ENCODE measurements around the gene HMSD. TPM values are rescaled to one million over a fixed set of nuclear protein-coding genes. Genes with fewer than 3 reads are reported as not detected.

HMSD gene
- total and polyA plus RNA-seq, 2 donors (not counting 3 experiments of a cell fraction or from before 2014, with no cell fraction given): 0.08 TPM; not detected in 1

DNA sequence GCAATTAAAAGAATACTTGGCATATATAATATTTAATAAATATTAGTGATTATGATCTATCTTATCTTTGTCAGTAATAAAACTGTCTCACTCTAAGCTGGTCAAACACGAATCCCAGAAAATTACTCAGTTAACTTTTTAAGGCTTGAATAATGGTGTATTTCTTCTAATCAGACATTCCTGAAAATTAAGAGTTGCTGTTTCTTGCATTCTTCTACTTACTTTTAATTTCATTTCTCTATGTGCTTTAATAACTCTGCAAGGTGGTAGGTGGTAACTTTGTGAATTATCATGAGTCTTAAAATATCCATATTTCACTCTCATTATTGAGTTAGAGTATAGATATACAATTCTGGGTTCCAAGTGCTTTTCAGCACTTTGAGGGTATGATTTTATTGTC, 44.4 kb upstream of the HMSD start:
- no peak for DNase-seq (ENCODE audit: low read depth, low spot score)
- Histone ChIP-seq H2AFZ (ENCODE audit: low read depth, low read length) (no peak overlapping the region), H3K27me3 (ENCODE audit: control insufficient read depth in 2 of 2, insufficient read depth in 2 of 2, low read length in 2 of 2) (peaks cover 0 to 5% of the 10 kb centered on the region in 2 experiments), H3K9me3 (replicated peaks; ENCODE audit: control insufficient read depth, insufficient read depth, low read length) (no peaks in the 10 kb centered on the region), H3K4me2 (ENCODE audit: insufficient read depth, low read length) (no peak overlapping the region), H3K9me1 (replicated peaks; ENCODE audit: control insufficient read depth, extremely low read depth, insufficient read depth, low read length) (no peaks in the 10 kb centered on the region), H3K27ac (ENCODE audit: insufficient read depth, low read depth, low read length) (no peak overlapping the region), H4K20me1 (replicated peaks; ENCODE audit: control insufficient read depth, extremely low read depth, insufficient read depth, low read length) (no peaks in the 10 kb centered on the region), H3K79me2 (ENCODE audit: control insufficient read depth, insufficient read depth, low read length) (no peaks in the 10 kb centered on the region), H3K36me3 (ENCODE audit: control insufficient read depth in 2 of 2, extremely low read depth in 1 of 2, insufficient read depth in 2 of 2, low read length in 2 of 2) (no peaks in the 10 kb centered on the region), H3K9ac (replicated peaks; ENCODE audit: extremely low read depth, insufficient read depth, low read length) (no peak overlapping the region), H3K4me1 (ENCODE audit: control insufficient read depth, extremely low read depth, insufficient read depth, low read length) (no peaks in the 10 kb centered on the region), H3K4me3 (replicated peaks in 1 of 3; ENCODE audit: insufficient read depth in 1 of 3, low read depth in 1 of 3, low read length in 3 of 3) (no peak overlapping the region)
- intact Hi-C loops (cut with micrococcal nuclease) (no loop called here), dilution Hi-C loops (cut with MboI; ENCODE audit: extremely low pct_ligation_motif_present, low sequenced_read_pairs) (no loop called here)
- no peak for FAIRE-seq
- ChIA-PET POLR2A (no interaction called here), CTCF (no interaction called here)
- no TSS peak for BruUV-seq (replicated peaks)
- TF ChIP-seq POLR2A (IDR thresholded peaks at IDR 0.05; ENCODE audit: low read depth, low read length) (no peak), MYC (IDR thresholded peaks at IDR 0.05; ENCODE audit: low read depth, low read length) (no peak), JUN (IDR thresholded peaks at IDR 0.05; ENCODE audit: borderline replicate concordance, insufficient read depth, insufficient read length, low read depth) (no peak), FOS (IDR thresholded peaks at IDR 0.05; ENCODE audit: borderline replicate concordance, insufficient read depth, low read length) (no peak), GATA2 (IDR thresholded peaks at IDR 0.05; ENCODE audit: insufficient read depth, insufficient read length, low read depth, low read length) (no peak), EZH2 (IDR thresholded peaks at IDR 0.05; ENCODE audit: borderline replicate concordance, low read depth, low read length, severe bottlenecking) (no peak), POLR2AphosphoS5 (IDR thresholded peaks at IDR 0.05; ENCODE audit: insufficient read depth, low read depth, low read length) (no peak)
- TF ChIP-seq, protein P1, sequence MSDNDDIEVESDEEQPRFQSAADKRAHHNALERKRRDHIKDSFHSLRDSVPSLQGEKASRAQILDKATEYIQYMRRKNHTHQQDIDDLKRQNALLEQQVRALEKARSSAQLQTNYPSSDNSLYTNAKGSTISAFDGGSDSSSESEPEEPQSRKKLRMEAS (IDR thresholded peaks at IDR 0.05; ENCODE audit: insufficient read depth, insufficient read length): no peak

- H4K20me1 ChIP-seq (replicated peaks; ENCODE audit: control insufficient read depth, extremely low read depth, insufficient read depth, low read length): no peaks in the 10 kb centered on the region
- no peaks in the 10 kb centered on the region for H3K36me3 ChIP-seq (ENCODE audit: control insufficient read depth in 2 of 2, extremely low read depth in 1 of 2, insufficient read depth in 2 of 2, low read length in 2 of 2)
- no peaks in the 10 kb centered on the region for H3K4me1 ChIP-seq (ENCODE audit: control insufficient read depth, extremely low read depth, insufficient read depth, low read length)
- no peak overlapping the region for H3K4me3 ChIP-seq (replicated peaks in 1 of 3; ENCODE audit: insufficient read depth in 1 of 3, low read depth in 1 of 3, low read length in 3 of 3)
- FAIRE-seq (no peak), DNase-seq (ENCODE audit: low read depth, low spot score) (no peak)
- H3K9ac ChIP-seq (replicated peaks; ENCODE audit: extremely low read depth, insufficient read depth, low read length): no peak overlapping the region
- no TSS peak for BruUV-seq (replicated peaks)
- H3K79me2 ChIP-seq (ENCODE audit: control insufficient read depth, insufficient read depth, low read length): no peaks in the 10 kb centered on the region
- intact Hi-C loops (cut with micrococcal nuclease): no loop called here
- CTCF ChIA-PET: no interaction called here
- H3K27ac ChIP-seq (ENCODE audit: insufficient read depth, low read depth, low read length): no peak overlapping the region
- TF ChIP-seq POLR2A (IDR thresholded peaks at IDR 0.05; ENCODE audit: low read depth, low read length): no peak
- TF ChIP-seq, protein P2, sequence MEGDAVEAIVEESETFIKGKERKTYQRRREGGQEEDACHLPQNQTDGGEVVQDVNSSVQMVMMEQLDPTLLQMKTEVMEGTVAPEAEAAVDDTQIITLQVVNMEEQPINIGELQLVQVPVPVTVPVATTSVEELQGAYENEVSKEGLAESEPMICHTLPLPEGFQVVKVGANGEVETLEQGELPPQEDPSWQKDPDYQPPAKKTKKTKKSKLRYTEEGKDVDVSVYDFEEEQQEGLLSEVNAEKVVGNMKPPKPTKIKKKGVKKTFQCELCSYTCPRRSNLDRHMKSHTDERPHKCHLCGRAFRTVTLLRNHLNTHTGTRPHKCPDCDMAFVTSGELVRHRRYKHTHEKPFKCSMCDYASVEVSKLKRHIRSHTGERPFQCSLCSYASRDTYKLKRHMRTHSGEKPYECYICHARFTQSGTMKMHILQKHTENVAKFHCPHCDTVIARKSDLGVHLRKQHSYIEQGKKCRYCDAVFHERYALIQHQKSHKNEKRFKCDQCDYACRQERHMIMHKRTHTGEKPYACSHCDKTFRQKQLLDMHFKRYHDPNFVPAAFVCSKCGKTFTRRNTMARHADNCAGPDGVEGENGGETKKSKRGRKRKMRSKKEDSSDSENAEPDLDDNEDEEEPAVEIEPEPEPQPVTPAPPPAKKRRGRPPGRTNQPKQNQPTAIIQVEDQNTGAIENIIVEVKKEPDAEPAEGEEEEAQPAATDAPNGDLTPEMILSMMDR (IDR thresholded peaks at IDR 0.05; ENCODE audit: extremely low read depth in 1 of 2, insufficient read depth in 1 of 2, low read depth in 1 of 2, low read length in 2 of 2): no peak
- no peak for TF ChIP-seq FOS (IDR thresholded peaks at IDR 0.05; ENCODE audit: borderline replicate concordance, insufficient read depth, low read length)
- TF ChIP-seq JUN (IDR thresholded peaks at IDR 0.05; ENCODE audit: borderline replicate concordance, insufficient read depth, insufficient read length, low read depth): no peak
- no peak overlapping the region for H3K4me2 ChIP-seq (ENCODE audit: insufficient read depth, low read length)
- peaks cover 0 to 5% of the 10 kb centered on the region in 2 experiments for H3K27me3 ChIP-seq (ENCODE audit: control insufficient read depth in 2 of 2, insufficient read depth in 2 of 2, low read length in 2 of 2)
- no peaks in the 10 kb centered on the region for H3K9me1 ChIP-seq (replicated peaks; ENCODE audit: control insufficient read depth, extremely low read depth, insufficient read depth, low read length)
- POLR2A ChIA-PET: no interaction called here
- no peaks in the 10 kb centered on the region for H3K9me3 ChIP-seq (replicated peaks; ENCODE audit: control insufficient read depth, insufficient read depth, low read length)
- H2AFZ ChIP-seq (ENCODE audit: low read depth, low read length): no peak overlapping the region
- dilution Hi-C loops (cut with MboI; ENCODE audit: extremely low pct_ligation_motif_present, low sequenced_read_pairs): no loop called here
These were observed 43.7 kb upstream of the HMSD start for GRCh38 chr18:63905361-63905760.
